IMR-90 (cell line): ENCODE measurements around the gene CXADR. TPM values are rescaled to one million over a fixed set of nuclear protein-coding genes. Genes with fewer than 3 reads are reported as not detected.

Experiments
- ATAC-seq: fragments of 200-7000 bp; cut with Tn5 transposase; 2 replicates; pipeline ENCODE4 v1.9.1; 2020; ENCODE audit warnings: low read depth, mild to moderate bottlenecking, moderate library complexity
- BruUV-seq: library from RNA; stranded (reverse); fragments of 400-500 nt; replicated peaks from 2 replicates; lab custom pipeline; 2021; lab: Mats Ljungman, UMichigan
- CTCF ChIA-PET: fragments of 300-600 bp; formaldehyde crosslinking; extraction: SDS; loops from one replicate; lab custom pipeline; 2021; ENCODE audit warnings: antibody characterized with exemption; lab: Yijun Ruan, JAX
- POLR2A ChIA-PET: fragments of 300-600 bp; sonication (Branson Sonifier 250); formaldehyde crosslinking; loops from one replicate; lab custom pipeline; 2022; ENCODE audit warnings: antibody characterized with exemption; ENCODE audit not compliant: unreplicated experiment; lab: Charles Lee
- DNase-seq: peaks from one replicate; pipeline ENCODE4 v3.0.0; 2013
- H2AFZ ChIP-seq: replicated peaks from 2 replicates; pipeline ENCODE3; 2013; ENCODE audit warnings: low read length, mild to moderate bottlenecking; ENCODE audit not compliant: poor library complexity
- H2AK5ac ChIP-seq: 2 replicates; pipeline ENCODE4 v1.6.1; 2013; ENCODE audit warnings: low read depth, low read length, inconsistent platforms
- H2AK9ac ChIP-seq: replicated peaks from 2 replicates; pipeline ENCODE3; 2013; ENCODE audit warnings: mild to moderate bottlenecking, low read depth, low read length, moderate library complexity; ENCODE audit not compliant: poor library complexity
- H2BK120ac ChIP-seq: 2 replicates; pipeline ENCODE4 v1.6.1; 2013; ENCODE audit warnings: low read depth, low read length, inconsistent platforms
- H2BK15ac ChIP-seq: 3 replicates; pipeline ENCODE4 v1.6.1; 2013; ENCODE audit warnings: low read depth, low read length, inconsistent platforms
- H2BK20ac ChIP-seq: 2 replicates; pipeline ENCODE4 v1.6.1; 2013; ENCODE audit warnings: low read depth, mild to moderate bottlenecking, inconsistent platforms, low read length, moderate library complexity
- H2BK5ac ChIP-seq: 2 replicates; pipeline ENCODE4 v1.6.1; 2013; ENCODE audit warnings: mild to moderate bottlenecking, low read depth, low read length, inconsistent platforms; ENCODE audit not compliant: poor library complexity, severe bottlenecking
- H3K14ac ChIP-seq: replicated peaks from 2 replicates; pipeline ENCODE4 v1.6.1; 2013; ENCODE audit warnings: low read depth, low read length, inconsistent platforms
- H3K18ac ChIP-seq: 2 replicates; pipeline ENCODE4 v1.6.1; 2013; ENCODE audit warnings: low read depth, low read length, control low read depth
- H3K23ac ChIP-seq: 2 replicates; pipeline ENCODE4 v1.6.1; 2013; ENCODE audit warnings: low read depth, low read length, inconsistent platforms
- H3K27ac ChIP-seq: 2 replicates; pipeline ENCODE4 v1.5.1; 2013; ENCODE audit warnings: mild to moderate bottlenecking, control low read depth, low read length; ENCODE audit not compliant: insufficient read depth
- H3K27me3 ChIP-seq: 2 replicates; pipeline ENCODE4 v1.6.1; 2013; ENCODE audit warnings: low read length; ENCODE audit not compliant: control insufficient read depth, insufficient read depth
- H3K36me3 ChIP-seq: 2 replicates; pipeline ENCODE4 v1.6.1; 2013; ENCODE audit warnings: low read length, mixed read lengths; ENCODE audit not compliant: control insufficient read depth, insufficient read depth
- H3K4ac ChIP-seq: 2 replicates; pipeline ENCODE4 v1.6.1; 2013; ENCODE audit warnings: low read depth, low read length, inconsistent platforms
- H3K4me1 ChIP-seq: 2 replicates; pipeline ENCODE4 v1.6.1; 2013; ENCODE audit warnings: low read length, mixed read lengths; ENCODE audit not compliant: control insufficient read depth, insufficient read depth
- H3K4me2 ChIP-seq: 2 replicates; pipeline ENCODE4 v1.6.1; 2013; ENCODE audit warnings: low read depth, mild to moderate bottlenecking, control low read depth, low read length, moderate library complexity
- H3K4me3 ChIP-seq: 2 replicates; pipeline ENCODE4 v1.5.1; 2013; ENCODE audit warnings: low read depth, mild to moderate bottlenecking, control low read depth, low read length, moderate library complexity; ENCODE audit not compliant: insufficient read depth
- H3K56ac ChIP-seq: 2 replicates; pipeline ENCODE4 v1.6.1; 2013; ENCODE audit warnings: low read length, inconsistent platforms; ENCODE audit not compliant: insufficient read depth; ENCODE audit errors: extremely low read depth
- H3K79me1 ChIP-seq, 2 experiments: 2 replicates each; pipeline ENCODE4 v1.6.1; 2013; ENCODE audit warnings: low read length in 2 of 2, inconsistent platforms in 1 of 2, low read depth in 1 of 2
- H3K9ac ChIP-seq: 2 replicates; pipeline ENCODE4 v1.6.1; 2013; ENCODE audit warnings: low read depth, low read length, control low read depth
- H3K9me1 ChIP-seq: 2 replicates; pipeline ENCODE4 v1.6.1; 2013; ENCODE audit warnings: low read length, inconsistent platforms; ENCODE audit not compliant: insufficient read depth
- H3K9me3 ChIP-seq: 2 replicates; pipeline ENCODE4 v1.6.1; 2013; ENCODE audit warnings: low read length; ENCODE audit not compliant: control insufficient read depth, insufficient read depth
- H4K20me1 ChIP-seq: 2 replicates; pipeline ENCODE4 v1.6.1; 2013; ENCODE audit warnings: low read length, inconsistent platforms; ENCODE audit not compliant: insufficient read depth
- H4K5ac ChIP-seq: 2 replicates; pipeline ENCODE4 v1.6.1; 2013; ENCODE audit warnings: mild to moderate bottlenecking, low read depth, low read length, control low read depth
- H4K8ac ChIP-seq, 2 experiments: 2 replicates each; pipeline ENCODE4 v1.6.1; 2013; ENCODE audit warnings: low read depth in 2 of 2, low read length in 2 of 2, control low read depth in 1 of 2, inconsistent platforms in 1 of 2
- H4K91ac ChIP-seq: 2 replicates; pipeline ENCODE4 v1.6.1; 2013; ENCODE audit warnings: low read depth, low read length, inconsistent platforms; ENCODE audit not compliant: insufficient read depth
- BHLHE40 ChIP-seq: fragments of 150-350 bp; IDR thresholded peaks from 2 replicates; pipeline ENCODE4 v1.6.1; 2016; ENCODE audit warnings: mild to moderate bottlenecking, low read depth, low read length
- CEBPB ChIP-seq: IDR thresholded peaks from 2 replicates; pipeline ENCODE4 v1.6.1; 2012; ENCODE audit warnings: low read depth, low read length, improper control_type of control experiment
- FOS ChIP-seq: fragments of 150-350 bp; IDR thresholded peaks from 2 replicates; pipeline ENCODE4 v1.6.1; 2016; ENCODE audit warnings: low read depth, low read length
- MAFK ChIP-seq: IDR thresholded peaks from 2 replicates; pipeline ENCODE4 v1.6.1; 2012; ENCODE audit warnings: low read depth, low read length, improper control_type of control experiment
- MAZ ChIP-seq: IDR thresholded peaks from 2 replicates; pipeline ENCODE4 v1.6.1; 2012; ENCODE audit warnings: low read depth, mild to moderate bottlenecking, low read length, improper control_type of control experiment, moderate library complexity, borderline replicate concordance
- MXI1 ChIP-seq: IDR thresholded peaks from 2 replicates; pipeline ENCODE4 v1.6.1; 2012; ENCODE audit warnings: low read depth, mild to moderate bottlenecking, low read length, moderate library complexity, borderline replicate concordance
- RCOR1 ChIP-seq: IDR thresholded peaks from 2 replicates; pipeline ENCODE4 v1.6.1; 2012; ENCODE audit warnings: mild to moderate bottlenecking, low read length, improper control_type of control experiment; ENCODE audit not compliant: insufficient replicate concordance
- WGBS, 2 experiments: methylation state at CpG; one replicate each; pipeline versions ENCODE4 v1.1.5 to v1.1.7; 2013; ENCODE audit warnings: missing lambda C conversion rate in 2 of 2; ENCODE audit not compliant: insufficient read length in 1 of 2; ENCODE audit errors: extremely low coverage in 2 of 2; 5-methylcytosine and 5-hydroxymethylcytosine counted together
- dilution Hi-C: fragments of 300-500 bp; cut with HindIII; formaldehyde crosslinking; loops from one replicate; pipeline ENCODE4 v1.14.3; 2018; ENCODE audit warnings: low sequenced_read_pairs; ENCODE audit not compliant: unreplicated experiment
- in situ Hi-C: fragments of 300-500 bp; cut with MboI; formaldehyde crosslinking; loops from 3 replicates; pipeline ENCODE4 v1.14.3; 2019; ENCODE audit warnings: low sequenced_read_pairs, inconsistent platforms, mixed read lengths
- intact Hi-C: fragments of 100-400 bp; cut with micrococcal nuclease; formaldehyde crosslinking; loops from 2 replicates; pipeline ENCODE4 v1.10.0; 2022
- polyA plus RNA-seq, 3 experiments: library from polyadenylated mRNA; depleted of rRNA; stranded (reverse); fragments of >200 nt; gene quantifications; 2 replicates each; pipeline ENCODE4 v1.2.3, GENCODE V29; 2012; ENCODE audit warnings: low replicate concordance in 1 of 3
- total RNA-seq: library from RNA; depleted of rRNA; stranded (reverse); fragments of >200 nt; gene quantifications from 2 replicates; pipeline ENCODE4 v1.2.3, GENCODE V29; 2012

Gene CXADR
- total and polyA plus RNA-seq, 2 of the 4 experiments (the other 2 are of a cell fraction), result 0.21 to 1.1 TPM

- H4K8ac ChIP-seq, result no peak overlapping the region
Measured at GRCh38 chr21:17524635-17525034, 11.8 kb downstream of the CXADR start.

More at GRCh38 chr21:17524635-17525034, 11.8 kb downstream of the CXADR start:
- H2BK5ac ChIP-seq, result no peak overlapping the region
- intact Hi-C loops (no loop called here), dilution Hi-C loops (no loop called here), in situ Hi-C loops (no loop called here)
- H2BK120ac ChIP-seq, result no peak overlapping the region
- H3K4me3 ChIP-seq, result no peak overlapping the region
- no peak overlapping the region for H3K4ac ChIP-seq
- no peak overlapping the region for H2BK20ac ChIP-seq
- no peak overlapping the region for H2AK5ac ChIP-seq
- no peak overlapping the region for H2AK9ac ChIP-seq
- no peak overlapping the region for H2AFZ ChIP-seq
- H3K18ac ChIP-seq, result no peak overlapping the region
- no CpG with 5 or more reads among the region's 6 CpGs for WGBS, 2 experiments
- H3K9me3 ChIP-seq, result no peaks in the 10 kb centered on the region
- H3K36me3 ChIP-seq, result no peaks in the 10 kb centered on the region
- H4K5ac ChIP-seq, result no peak overlapping the region
- no TSS peak for BruUV-seq
- no peak overlapping the region for H3K23ac ChIP-seq
- DNase-seq (no peak), ATAC-seq (no peak)
- TF ChIP-seq FOS (no peak), MAZ (no peak), MAFK (no peak), CEBPB (no peak), MXI1 (no peak), BHLHE40 (no peak), RCOR1 (no peak)
- no peak overlapping the region for H3K56ac ChIP-seq
- H3K79me1 ChIP-seq, result no peaks in the 10 kb centered on the region
- H4K91ac ChIP-seq, result no peak overlapping the region
- no peak overlapping the region for H3K27ac ChIP-seq
- peaks cover 2% of the 10 kb centered on the region; the same call in 1 of the 2 replicates for H3K27me3 ChIP-seq
- no peak overlapping the region for H3K9ac ChIP-seq
- H3K4me2 ChIP-seq, result no peak overlapping the region
- ChIA-PET POLR2A (no interaction called here), CTCF (no interaction called here)
- H2BK15ac ChIP-seq, result no peak overlapping the region
- H3K4me1 ChIP-seq, result no peaks in the 10 kb centered on the region
- H4K20me1 ChIP-seq, result no peaks in the 10 kb centered on the region
- no peak overlapping the region for H3K14ac ChIP-seq
- no peaks in the 10 kb centered on the region for H3K9me1 ChIP-seq
